CD4-positive, alpha-beta T cell treated with Interleukin-21 for 1 hour (primary cell): ENCODE measurements around the gene TIMM10B.

Source experiments
- DNase-seq: peaks from one replicate; pipeline ENCODE4 v3.0.0-alpha.2; 2020

Gene TIMM10B

GRCh38 chr11:6473451-6474412, 7.6 kb upstream of the TIMM10B start, which contains the start of gene TRIM3:
TRIM3 (minus strand) TSS chr11:6473941; CDS start chr11:6465695, 8,246 bp downstream.
- peak; percentile 80 for DNase-seq

GRCh38 chr11:6474413-6474792, 6.9 kb upstream of the TIMM10B start:
- DNase-seq, result no peak

GRCh38 chr11:6474806-6475500, 6.3 kb upstream of the TIMM10B start:
- DNase-seq, result no peak

GRCh38 chr11:6475936-6476335, 5.4 kb upstream of the TIMM10B start:
- DNase-seq, result no peak

GRCh38 chr11:6476571-6476970, 4.7 kb upstream of the TIMM10B start:
- DNase-seq, result no peak

GRCh38 chr11:6480299-6480914, 894 bp upstream of the TIMM10B start:
- DNase-seq, result no peak

- no peak for DNase-seq
Observed at GRCh38 chr11:6481924-6482275, 599 bp downstream of the TIMM10B start.

- DNase-seq, result no peak
Observed at GRCh38 chr11:6482441-6482840, 1.1 kb downstream of the TIMM10B start.

- DNase-seq, result no peak
Observed at GRCh38 chr11:6483015-6483414, 1.7 kb downstream of the TIMM10B start.

GRCh38 chr11:6485661-6486060, 4.4 kb downstream of the TIMM10B start:
- DNase-seq, result no peak

- DNase-seq, result no peak
Observed at GRCh38 chr11:6486256-6486655, 5.0 kb downstream of the TIMM10B start.

GRCh38 chr11:6486938-6487337, 5.6 kb downstream of the TIMM10B start:
- DNase-seq, result no peak

- DNase-seq, result no peak
Observed at GRCh38 chr11:6488342-6488741, 7.0 kb downstream of the TIMM10B start.

- no peak for DNase-seq
Observed at GRCh38 chr11:6488821-6489220, 7.5 kb downstream of the TIMM10B start.

- no peak for DNase-seq
Observed at GRCh38 chr11:6489306-6489705, 8.0 kb downstream of the TIMM10B start.

GRCh38 chr11:6497069-6497839, 16.0 kb downstream of the TIMM10B start, which contains the start of gene DNHD1:
DNHD1 (plus strand) TSS chr11:6497280; CDS start chr11:6498216, 936 bp downstream.
- no peak for DNase-seq

- no peak for DNase-seq
Observed at GRCh38 chr11:6498121-6498520, 16.8 kb downstream of the TIMM10B start.

GRCh38 chr11:6498544-6498943, 17.2 kb downstream of the TIMM10B start:
- no peak for DNase-seq

GRCh38 chr11:6502382-6502781, 21.1 kb downstream of the TIMM10B start:
- no peak for DNase-seq

GRCh38 chr11:6504166-6504565, 22.9 kb downstream of the TIMM10B start:
- no peak for DNase-seq

- DNase-seq, result peak; percentile 53
Observed at GRCh38 chr11:6505577-6506240, 24.4 kb downstream of the TIMM10B start.

- DNase-seq, result no peak
Observed at GRCh38 chr11:6516865-6517264, 35.6 kb downstream of the TIMM10B start.
